NCI-H226 (cell line): ENCODE measurements around the gene IRX5.

Source experiments
- DNase-seq: peaks from one replicate; pipeline ENCODE4 v3.0.0-alpha.2; 2015

The IRX5 gene

DNA sequence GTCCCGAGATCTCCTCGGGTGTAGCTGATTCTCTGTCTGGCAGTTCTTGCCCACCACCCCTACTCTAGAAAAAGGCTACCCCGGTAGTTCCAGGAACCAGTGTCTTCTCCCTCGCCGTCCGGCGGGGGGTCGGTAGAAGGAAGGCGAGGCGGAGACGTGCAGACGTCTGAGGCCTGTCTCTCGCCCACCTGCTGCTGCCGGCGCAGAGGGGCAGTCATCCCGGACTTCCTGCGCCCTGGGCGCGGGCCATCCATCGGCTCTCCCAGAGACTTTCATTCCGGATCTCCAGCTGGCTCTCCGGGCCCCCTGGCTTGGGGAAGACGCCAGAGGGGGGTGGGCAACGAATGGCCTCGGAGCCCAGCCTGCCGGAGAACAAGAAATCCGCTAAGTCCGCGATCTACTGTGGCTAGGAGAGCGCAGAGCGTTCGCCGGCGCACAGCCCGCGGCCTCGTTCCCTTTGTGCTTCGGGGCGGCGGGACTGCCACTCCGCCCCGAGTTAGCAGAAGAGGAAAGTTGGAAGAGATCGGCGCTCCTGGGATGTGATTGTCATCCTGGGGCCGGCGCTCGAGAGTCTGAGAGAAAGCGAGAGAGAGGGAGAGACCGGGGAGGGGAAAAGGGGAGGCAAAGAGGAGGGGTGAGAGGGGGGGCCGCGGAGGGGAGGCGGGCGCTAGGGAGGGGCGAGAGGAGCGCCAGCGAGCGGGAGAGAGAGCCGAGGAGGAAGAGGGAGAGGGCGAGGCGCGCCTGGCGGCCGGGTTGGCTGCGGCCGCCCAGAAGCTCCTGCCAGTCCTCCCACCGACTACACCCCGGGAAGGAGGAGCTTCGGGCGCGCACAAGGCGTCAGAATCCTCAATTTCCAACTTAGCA, at the start of gene IRX5:
IRX5 (plus strand) TSS at position 861 of the 864 bp plus-strand sequence. CDS start 334 bp downstream, outside the sequence.
- peak; percentile 90 for DNase-seq

DNA sequence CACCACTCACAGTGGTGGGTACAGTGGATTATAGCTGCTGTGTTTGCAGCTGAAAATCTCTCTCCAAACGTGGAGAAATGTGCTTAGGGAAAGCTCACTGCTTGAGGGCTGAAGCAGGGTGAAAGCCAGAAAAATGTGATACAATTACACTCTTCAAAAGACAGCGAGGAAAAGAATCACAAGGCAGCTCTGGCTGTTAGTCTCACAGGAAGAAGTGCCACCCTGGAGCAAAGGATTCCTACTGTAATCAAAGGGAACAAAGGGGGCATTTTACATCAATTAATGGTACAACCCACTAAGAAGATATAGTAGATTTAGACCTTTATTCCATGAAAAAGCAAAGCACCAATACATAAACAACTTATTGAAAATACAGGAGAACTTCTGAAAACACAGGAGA, 48.1 kb upstream of the IRX5 start:
- DNase-seq: no peak

- no peak for DNase-seq
These were observed 47.3 kb upstream of the IRX5 start for GRCh38 chr16:54883358-54883757.

DNA sequence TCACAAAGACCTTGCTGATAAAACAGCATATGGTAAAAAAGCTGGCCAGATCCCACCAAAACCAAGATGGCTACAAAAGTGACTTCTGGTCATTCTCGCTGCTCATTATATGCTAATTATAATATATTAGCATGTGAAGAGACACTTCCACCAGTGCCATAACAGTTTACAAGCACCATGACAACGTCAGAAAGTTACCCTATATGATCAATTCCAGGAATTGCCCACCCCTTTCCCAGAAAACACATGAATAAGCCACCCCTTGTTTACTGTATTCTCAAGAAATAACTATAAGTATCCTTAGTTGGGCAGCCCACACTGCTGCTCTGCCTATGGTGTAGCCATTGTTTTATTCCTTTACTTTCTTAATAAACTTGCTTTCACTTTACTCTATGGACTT, 44.6 kb upstream of the IRX5 start:
- DNase-seq: no peak

DNA sequence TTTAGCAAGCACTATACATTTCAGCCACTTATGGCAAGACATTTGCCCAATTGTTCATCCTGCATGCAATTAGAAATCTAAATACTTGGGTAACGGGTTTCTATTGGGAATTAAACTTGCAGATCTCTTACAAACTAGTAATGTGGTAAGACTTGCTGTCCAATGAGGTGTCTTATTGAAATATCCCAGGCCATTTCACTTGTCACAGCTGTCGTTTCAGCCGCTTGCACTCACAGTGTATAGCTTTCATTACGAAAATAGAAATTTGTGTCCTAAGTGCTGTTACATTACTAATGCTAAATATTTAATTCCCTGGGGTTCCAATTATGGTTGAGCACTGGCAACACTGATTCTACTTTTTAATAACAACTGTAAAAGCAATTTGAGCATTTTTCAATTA, 40.3 kb upstream of the IRX5 start:
- DNase-seq: no peak

- DNase-seq: no peak
These were observed 39.3 kb upstream of the IRX5 start for GRCh38 chr16:54891346-54891745.

DNA sequence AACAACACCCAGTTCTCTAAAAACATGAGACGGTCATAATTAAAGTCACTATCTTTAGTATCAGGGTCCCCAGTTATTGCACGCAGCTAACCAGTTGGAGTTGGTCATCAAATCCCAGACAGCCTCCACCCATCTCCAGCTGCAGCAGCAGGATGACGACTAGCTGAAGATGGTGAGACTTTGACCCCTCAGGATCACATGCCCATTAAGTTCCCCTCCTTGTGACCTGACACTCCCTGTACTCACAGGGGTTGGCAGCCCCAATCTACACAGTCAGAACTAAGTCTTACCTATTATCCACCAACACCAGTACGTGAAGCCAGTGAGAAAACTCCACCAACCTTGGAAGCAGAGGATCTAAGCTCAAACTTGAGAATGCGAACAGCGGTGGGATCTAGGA, 37.7 kb upstream of the IRX5 start:
- no peak for DNase-seq

DNA sequence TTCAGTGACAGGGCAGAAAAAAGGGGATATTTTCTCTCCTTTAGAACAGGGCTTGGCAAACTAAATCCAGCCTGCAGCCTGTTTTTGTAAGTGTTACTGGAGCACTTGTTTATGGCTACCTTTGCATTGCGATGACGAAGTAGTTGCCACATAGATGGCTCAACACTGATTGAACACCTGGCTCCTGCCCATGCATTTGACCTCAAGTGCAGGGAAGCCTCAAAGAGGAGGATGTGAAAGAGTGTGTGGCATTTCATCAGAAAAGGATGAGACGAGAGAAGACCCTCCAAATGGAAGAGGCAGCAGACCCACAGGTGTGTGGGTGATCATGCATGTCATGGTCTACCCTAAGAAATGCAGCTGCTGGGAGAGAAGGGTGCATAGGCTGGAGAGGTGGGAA, 32.7 kb upstream of the IRX5 start:
- DNase-seq: no peak

DNA sequence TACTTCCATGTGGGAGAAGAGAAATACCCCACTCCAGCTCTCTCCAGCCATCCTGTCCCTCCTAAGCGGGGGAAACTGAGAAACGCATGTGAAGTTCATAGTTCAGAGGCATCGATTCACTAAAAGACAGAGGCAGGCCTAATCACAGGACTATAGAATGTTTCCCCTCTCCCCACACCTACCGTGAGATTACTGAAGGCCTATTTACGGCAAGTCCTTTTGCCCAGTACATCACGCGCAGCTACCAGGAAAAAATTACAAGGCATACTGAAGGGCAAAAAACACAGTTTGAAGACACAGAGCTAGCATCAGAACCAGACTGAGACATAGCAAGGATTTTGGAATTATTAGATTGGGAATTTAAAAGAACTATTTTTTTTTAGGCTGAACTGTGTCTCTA, 29.1 kb upstream of the IRX5 start:
- no peak for DNase-seq

DNA sequence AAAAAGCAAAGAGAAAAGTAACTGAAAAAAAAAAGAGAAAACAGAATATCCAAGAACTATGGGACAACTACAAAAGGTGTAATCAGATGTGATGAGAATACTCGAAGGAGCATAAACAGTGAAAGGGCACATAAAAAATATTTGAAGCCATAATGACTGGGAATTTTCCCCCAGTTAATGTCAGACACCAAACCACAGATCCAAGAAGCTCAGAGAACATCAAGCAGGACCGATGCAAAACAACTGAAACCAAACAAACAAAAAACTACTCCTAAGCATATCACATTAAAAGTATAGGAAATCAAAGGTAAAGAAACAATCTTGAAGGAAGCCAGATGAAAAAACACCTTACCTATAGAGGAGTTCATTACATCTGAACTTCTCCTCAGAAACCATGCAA, 27.6 kb upstream of the IRX5 start:
- no peak for DNase-seq

- DNase-seq: no peak
These were observed 19.6 kb upstream of the IRX5 start for GRCh38 chr16:54911079-54911478.

GRCh38 chr16:54912720-54913119, 17.9 kb upstream of the IRX5 start:
- DNase-seq: no peak

- peak; percentile 32 for DNase-seq
These were observed 9.3 kb upstream of the IRX5 start for GRCh38 chr16:54921206-54921824.

GRCh38 chr16:54923055-54923473, 7.6 kb upstream of the IRX5 start:
- no peak for DNase-seq

GRCh38 chr16:54923988-54924387, 6.7 kb upstream of the IRX5 start:
- no peak for DNase-seq

GRCh38 chr16:54926166-54926838, 4.4 kb upstream of the IRX5 start:
- DNase-seq: peak; percentile 42

GRCh38 chr16:54927125-54928015, 3.3 kb upstream of the IRX5 start:
- no peak for DNase-seq

- no peak for DNase-seq
These were observed 2.7 kb upstream of the IRX5 start for GRCh38 chr16:54928016-54928356.

DNA sequence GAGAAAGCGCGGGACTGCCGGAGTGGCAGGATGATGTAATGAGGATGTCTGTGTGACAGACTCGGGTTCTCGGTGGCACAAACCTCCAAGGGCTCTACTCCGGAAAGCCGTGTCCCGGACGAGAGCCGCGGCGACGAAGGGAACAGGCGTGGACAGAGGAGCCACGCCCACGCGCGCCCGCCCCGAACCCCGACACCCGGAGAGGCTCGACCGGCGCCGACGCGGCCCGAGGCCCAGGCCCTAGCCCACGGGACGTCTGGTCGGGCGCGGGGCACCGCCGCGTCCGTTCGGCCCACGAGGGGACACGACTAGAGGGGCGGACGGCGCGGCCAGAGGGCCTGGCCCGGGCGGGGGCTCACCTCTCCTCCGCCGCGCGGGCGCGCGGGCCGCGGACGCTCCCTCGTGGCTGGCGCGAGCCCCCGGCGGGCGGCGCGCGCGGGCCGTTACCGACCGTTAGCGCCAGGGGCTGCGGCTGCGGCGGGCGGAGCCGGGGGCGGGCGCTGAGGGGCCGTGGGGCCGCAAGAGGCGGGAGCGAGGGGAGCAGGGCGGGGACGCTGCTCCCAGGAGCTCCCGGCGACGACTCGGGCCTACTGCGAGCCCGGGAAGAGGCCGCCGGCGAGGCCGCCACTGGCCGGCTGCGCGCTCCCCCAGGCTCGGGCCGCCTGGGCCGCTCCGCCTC, 2.1 kb upstream of the IRX5 start:
- peak; percentile 19 for DNase-seq

- DNase-seq: peak; percentile 96
These were observed 1.3 kb upstream of the IRX5 start for GRCh38 chr16:54929090-54930004.

GRCh38 chr16:54930869-54931119, 129 bp downstream of the IRX5 start:
- DNase-seq: no peak
